DOHH2 (cell line): Measurements from ENCODE around the gene SYAP1.

Experiments used
- H3F3A ChIP-seq: fragments of 200-600 bp; sonication (generic), shearing (Covaris generic); 2 replicates; pipeline ENCODE4 v1.6.0; 2016; ENCODE audit warnings: antibody characterized with exemption, mild to moderate bottlenecking; ENCODE audit not compliant: control insufficient read depth, insufficient read depth
- H3K27ac ChIP-seq: fragments of 200-600 bp; sonication (generic); 2 replicates; pipeline ENCODE4 v1.5.1; 2014; ENCODE audit warnings: low read depth, mild to moderate bottlenecking, low read length, moderate library complexity
- H3K27me3 ChIP-seq: fragments of 200-600 bp; sonication (generic); 2 replicates; pipeline ENCODE4 v1.6.1; 2014; ENCODE audit warnings: mild to moderate bottlenecking, low read length, mixed read lengths; ENCODE audit not compliant: control insufficient read depth
- H3K36me3 ChIP-seq: fragments of 200-600 bp; sonication (generic); 2 replicates; pipeline ENCODE4 v1.6.1; 2014; ENCODE audit warnings: mild to moderate bottlenecking, low read length, moderate library complexity, mixed read lengths; ENCODE audit not compliant: control insufficient read depth
- H3K4me1 ChIP-seq: fragments of 200-600 bp; sonication (generic); 2 replicates; pipeline ENCODE4 v1.6.1; 2014; ENCODE audit warnings: mild to moderate bottlenecking, low read length, mixed read lengths; ENCODE audit not compliant: control insufficient read depth
- H3K4me2 ChIP-seq: fragments of 200-600 bp; sonication (generic); 2 replicates; pipeline ENCODE4 v1.6.0; 2014; ENCODE audit warnings: mild to moderate bottlenecking, low read length, moderate library complexity
- H3K4me3 ChIP-seq: fragments of 200-600 bp; sonication (generic); 2 replicates; pipeline ENCODE4 v1.5.1; 2014; ENCODE audit warnings: mild to moderate bottlenecking, low read length, mixed read lengths
- H3K79me2 ChIP-seq: fragments of 200-600 bp; sonication (generic); 2 replicates; pipeline ENCODE4 v1.6.1; 2014; ENCODE audit warnings: mild to moderate bottlenecking, low read length, mixed read lengths; ENCODE audit not compliant: control insufficient read depth
- H3K9me2 ChIP-seq: fragments of 200-600 bp; sonication (generic); replicated peaks from 2 replicates; pipeline ENCODE4 v1.6.1; 2014; ENCODE audit warnings: mild to moderate bottlenecking, low read length, mixed read lengths; ENCODE audit not compliant: control insufficient read depth
- H3K9me3 ChIP-seq: fragments of 200-600 bp; sonication (generic); 2 replicates; pipeline ENCODE4 v1.6.1; 2014; ENCODE audit warnings: antibody characterized with exemption, low read length, mixed read lengths; ENCODE audit not compliant: control insufficient read depth, insufficient read depth
- H4K20me1 ChIP-seq: fragments of 200-600 bp; sonication (generic); 2 replicates; pipeline ENCODE4 v1.6.0; 2014; ENCODE audit warnings: low read depth, mild to moderate bottlenecking, antibody characterized with exemption, low read length, moderate library complexity; ENCODE audit not compliant: control insufficient read depth, insufficient read depth
- CTCF ChIP-seq: fragments of 200-600 bp; sonication (generic); IDR thresholded peaks from one replicate; pipeline ENCODE4 v1.5.1; 2014; ENCODE audit warnings: antibody characterized with exemption, mild to moderate bottlenecking, low read depth, low read length; ENCODE audit not compliant: poor library complexity, severe bottlenecking
- EZH2phosphoT487 ChIP-seq: fragments of 200-600 bp; sonication (generic); IDR thresholded peaks from 2 replicates; pipeline ENCODE4 v1.6.1; 2017; ENCODE audit warnings: borderline replicate concordance, mild to moderate bottlenecking, antibody characterized with exemption, low read length, moderate library complexity, mixed read lengths

Gene SYAP1

GRCh38 chrX:16702700-16703599 lies 16.5 kb upstream of the SYAP1 start:
- H3K9me3 ChIP-seq = no peaks in the 10 kb centered on the region
- peaks cover 38% of the 10 kb centered on the region for H3K36me3 ChIP-seq

GRCh38 chrX:16705370-16705769 lies 14.0 kb upstream of the SYAP1 start:
- Histone ChIP-seq H3K79me2 (peaks cover 55% of the 10 kb centered on the region), H3K9me2 (no peaks in the 10 kb centered on the region), H3K36me3 (peaks cover 34% of the 10 kb centered on the region), H3K27me3 (no peaks in the 10 kb centered on the region), H3K27ac (peak overlapping the region; percentile 98), H3K4me2 (peak overlapping the region; percentile 60), H3F3A (peaks cover 14% of the 10 kb centered on the region), H3K9me3 (no peaks in the 10 kb centered on the region), H3K4me1 (peaks cover 77% of the 10 kb centered on the region), H4K20me1 (no peaks in the 10 kb centered on the region), H3K4me3 (peak overlapping the region; percentile 52)
- no peak for TF ChIP-seq CTCF
- TF ChIP-seq EZH2phosphoT487 = no peak

More at GRCh38 chrX:16702700-16703599, 16.5 kb upstream of the SYAP1 start:
- Histone ChIP-seq H3F3A (peaks cover 14% of the 10 kb centered on the region), H3K79me2 (peaks cover 32% of the 10 kb centered on the region), H3K27ac (peak overlapping the region; percentile 98), H3K9me2 (no peaks in the 10 kb centered on the region), H4K20me1 (no peaks in the 10 kb centered on the region), H3K4me2 (peak overlapping the region; percentile 76; the same call in 1 of the 2 replicates), H3K4me1 (peaks cover 53% of the 10 kb centered on the region), H3K27me3 (no peaks in the 10 kb centered on the region), H3K4me3 (no peak overlapping the region)
- TF ChIP-seq EZH2phosphoT487 (no peak), CTCF (no peak)

- H3K9me3 ChIP-seq = no peaks in the 10 kb centered on the region
- peaks cover 71% of the 10 kb centered on the region for H3K79me2 ChIP-seq
- peaks cover 75% of the 10 kb centered on the region for H3K4me1 ChIP-seq
- no peaks in the 10 kb centered on the region for H3K27me3 ChIP-seq
- peak overlapping the region; percentile 98 for H3K27ac ChIP-seq
- TF ChIP-seq CTCF (no peak), EZH2phosphoT487 (no peak)
- H3K36me3 ChIP-seq = peaks cover 22% of the 10 kb centered on the region
- no peaks in the 10 kb centered on the region for H3K9me2 ChIP-seq
- H3K4me2 ChIP-seq = peak overlapping the region; percentile 36
- H3F3A ChIP-seq = peaks cover 18% of the 10 kb centered on the region
- H3K4me3 ChIP-seq = peak overlapping the region; percentile 30
- no peaks in the 10 kb centered on the region for H4K20me1 ChIP-seq
Observed at GRCh38 chrX:16708016-16708415, 11.4 kb upstream of the SYAP1 start.
